ENCODE results near the gene GPR63.

- TF ChIP-seq POLR2A (IDR thresholded peaks at IDR 0.05; ENCODE audit: low read depth, low read length) (no peak), EZH2 (IDR thresholded peaks at IDR 0.05; ENCODE audit: borderline replicate concordance, low read depth, low read length, severe bottlenecking) (no peak)
Measured at GRCh38 chr6:96814625-96815024, 22.7 kb downstream of the GPR63 start.
